Measurements from ENCODE around the gene BTF3. TPM values are rescaled to one million over a fixed set of nuclear protein-coding genes. Genes with fewer than 3 reads are reported as not detected.

The BTF3 gene
- total and polyA plus RNA-seq, 2 experiments from 2014 or later, result 407 to 458 TPM

- Histone ChIP-seq H3K4me3 (no peak overlapping the region), H3K36me3 (no peaks in the 10 kb centered on the region), H3K9me3 (ENCODE audit: low read depth) (no peaks in the 10 kb centered on the region), H3K4me1 (ENCODE audit: low read depth) (no peaks in the 10 kb centered on the region), H3K27ac (no peak overlapping the region), H3K27me3 (no peaks in the 10 kb centered on the region)
- TF ChIP-seq CTCF (IDR thresholded peaks at IDR 0.05; ENCODE audit: low read depth, low read length), result no peak
- peak in 1 of 2 donors; percentile 11 for DNase-seq (ENCODE audit: low read depth in 1 of 2, low spot score in 1 of 2)
These were observed 30.0 kb downstream of the BTF3 start for GRCh38 chr5:73528248-73528647.

GRCh38 chr5:73529081-73529480, 30.8 kb downstream of the BTF3 start:
- no peak for DNase-seq (ENCODE audit: low read depth in 1 of 2, low spot score in 1 of 2)
- Histone ChIP-seq H3K27ac (no peak overlapping the region), H3K36me3 (no peaks in the 10 kb centered on the region), H3K9me3 (ENCODE audit: low read depth) (no peaks in the 10 kb centered on the region), H3K4me1 (ENCODE audit: low read depth) (no peaks in the 10 kb centered on the region), H3K27me3 (no peaks in the 10 kb centered on the region), H3K4me3 (no peak overlapping the region)
- no peak for TF ChIP-seq CTCF (IDR thresholded peaks at IDR 0.05; ENCODE audit: low read depth, low read length)

DNA sequence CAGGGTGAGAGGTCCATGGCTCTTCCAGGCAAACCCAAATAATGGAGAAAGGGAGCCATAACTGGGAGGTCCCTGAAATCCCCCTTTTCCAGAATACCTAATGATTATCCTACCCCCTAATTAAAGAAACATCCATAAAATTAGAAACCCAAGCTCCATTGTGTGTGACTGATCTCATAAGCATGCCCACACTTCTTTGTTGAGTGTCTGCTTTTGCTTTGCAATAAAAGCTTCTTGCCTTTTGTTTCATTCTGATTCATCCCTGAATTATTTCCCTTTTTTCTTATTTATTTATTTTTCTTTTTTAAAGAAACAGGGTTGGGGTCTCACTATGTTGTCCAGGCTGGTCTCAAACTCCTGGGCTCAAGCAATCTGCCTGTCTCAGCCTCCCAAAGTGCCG, 33.1 kb downstream of the BTF3 start:
- no peak for TF ChIP-seq CTCF (IDR thresholded peaks at IDR 0.05; ENCODE audit: low read depth, low read length)
- Histone ChIP-seq H3K9me3 (ENCODE audit: low read depth) (no peaks in the 10 kb centered on the region), H3K4me1 (ENCODE audit: low read depth) (no peaks in the 10 kb centered on the region), H3K4me3 (no peak overlapping the region), H3K27ac (no peak overlapping the region), H3K27me3 (no peaks in the 10 kb centered on the region), H3K36me3 (no peaks in the 10 kb centered on the region)
- no peak for DNase-seq (ENCODE audit: low read depth in 1 of 2, low spot score in 1 of 2)

DNA sequence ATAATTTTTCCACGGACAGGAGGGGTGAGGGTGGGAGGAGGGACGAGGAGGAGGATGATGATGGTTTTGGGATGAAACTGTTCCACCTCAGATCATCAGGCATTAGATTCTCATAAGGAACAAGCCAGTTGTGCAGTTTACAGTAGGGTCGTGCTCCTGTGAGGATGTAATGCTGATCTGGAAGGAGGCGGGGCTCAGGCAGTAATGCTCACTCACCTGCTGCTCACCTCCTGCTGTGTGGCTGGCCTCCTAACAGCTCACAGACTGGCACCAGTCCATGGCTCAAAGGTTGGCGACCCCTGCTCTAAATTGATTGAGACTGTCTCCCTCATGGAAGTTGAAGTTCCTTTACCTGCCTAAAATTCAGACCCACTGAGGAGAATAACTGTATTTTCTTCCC, 34.0 kb downstream of the BTF3 start:
- TF ChIP-seq CTCF (IDR thresholded peaks at IDR 0.05; ENCODE audit: low read depth, low read length), result no peak
- Histone ChIP-seq H3K27me3 (no peaks in the 10 kb centered on the region), H3K27ac (no peak overlapping the region), H3K4me1 (ENCODE audit: low read depth) (no peaks in the 10 kb centered on the region), H3K9me3 (ENCODE audit: low read depth) (no peaks in the 10 kb centered on the region), H3K36me3 (no peaks in the 10 kb centered on the region), H3K4me3 (no peak overlapping the region)
- DNase-seq (ENCODE audit: low read depth in 1 of 2, low spot score in 1 of 2), result no peak

GRCh38 chr5:73534011-73534644, 35.9 kb downstream of the BTF3 start:
- Histone ChIP-seq H3K27ac (no peak overlapping the region), H3K4me1 (ENCODE audit: low read depth) (no peaks in the 10 kb centered on the region), H3K27me3 (no peaks in the 10 kb centered on the region), H3K9me3 (ENCODE audit: low read depth) (no peaks in the 10 kb centered on the region), H3K36me3 (no peaks in the 10 kb centered on the region), H3K4me3 (no peak overlapping the region)
- no peak for TF ChIP-seq CTCF (IDR thresholded peaks at IDR 0.05; ENCODE audit: low read depth, low read length)
- no peak for DNase-seq (ENCODE audit: low read depth in 1 of 2, low spot score in 1 of 2)
